DLD1 (cell line): Measurements from ENCODE around the gene TBC1D20.
"Not testable (repeated sequence)": the region's sequence is repeated elsewhere in the genome, so short reads cannot be mapped to it uniquely, and the experiment has no call there.

Source experiments
- in situ Hi-C: cut with HindIII; loops from 2 replicates; pipeline ENCODE4 v1.10.0; 2017; ENCODE audit warnings: low sequenced_read_pairs

Gene TBC1D20

DNA sequence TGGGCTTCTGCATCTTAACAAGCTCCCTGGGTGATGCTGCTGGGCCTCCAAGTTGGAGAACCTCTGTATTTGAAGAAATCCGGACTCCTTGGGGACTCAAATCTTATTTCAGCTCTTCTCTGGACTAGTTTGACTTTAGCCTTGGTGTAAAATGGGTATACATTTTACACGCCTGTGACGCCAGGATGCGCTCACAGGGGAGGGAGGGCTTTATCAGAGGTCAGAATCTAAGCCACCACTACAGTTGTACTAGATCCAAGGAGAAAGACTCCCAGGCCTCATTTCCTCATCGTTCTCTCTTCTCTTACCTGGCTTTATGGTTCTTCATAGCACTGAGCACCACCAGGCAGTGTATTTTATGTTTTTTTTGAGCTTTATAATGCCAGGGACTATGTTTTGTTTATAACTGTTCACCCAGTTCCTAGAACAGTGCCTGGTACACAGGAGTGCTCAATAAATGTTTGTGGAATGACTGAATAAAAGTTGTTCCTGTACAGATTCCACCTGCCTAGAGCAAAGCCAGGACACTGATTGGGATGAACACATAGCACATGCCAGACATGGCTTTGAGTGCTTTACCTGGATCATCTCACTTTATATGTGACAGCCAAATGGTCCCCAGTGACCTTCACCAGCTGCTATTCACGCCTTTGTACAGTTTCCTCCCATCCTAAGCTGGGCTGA is 59.3 kb downstream of the TBC1D20 start:
- in situ Hi-C loops: no loop called here

DNA sequence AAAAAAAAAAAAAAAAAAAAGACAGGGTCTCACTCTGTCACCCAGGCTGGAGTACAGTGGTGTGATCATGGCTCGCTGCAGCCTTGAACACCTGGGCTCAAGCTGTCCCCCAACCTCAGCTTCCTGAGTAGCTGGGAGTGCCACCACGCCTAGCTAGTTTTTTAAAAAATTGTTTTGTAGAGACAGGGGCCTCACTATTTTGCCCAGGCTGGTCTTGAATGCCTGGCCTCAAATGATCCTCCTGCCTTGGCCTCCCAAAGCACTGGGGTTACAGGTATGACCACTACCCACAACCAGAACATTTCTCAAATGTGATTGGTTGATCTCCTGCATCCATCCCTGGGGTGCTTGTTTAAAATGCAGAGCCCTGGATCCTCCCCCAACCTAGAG is 59.8 kb downstream of the TBC1D20 start:
- in situ Hi-C loops: no loop called here

DNA sequence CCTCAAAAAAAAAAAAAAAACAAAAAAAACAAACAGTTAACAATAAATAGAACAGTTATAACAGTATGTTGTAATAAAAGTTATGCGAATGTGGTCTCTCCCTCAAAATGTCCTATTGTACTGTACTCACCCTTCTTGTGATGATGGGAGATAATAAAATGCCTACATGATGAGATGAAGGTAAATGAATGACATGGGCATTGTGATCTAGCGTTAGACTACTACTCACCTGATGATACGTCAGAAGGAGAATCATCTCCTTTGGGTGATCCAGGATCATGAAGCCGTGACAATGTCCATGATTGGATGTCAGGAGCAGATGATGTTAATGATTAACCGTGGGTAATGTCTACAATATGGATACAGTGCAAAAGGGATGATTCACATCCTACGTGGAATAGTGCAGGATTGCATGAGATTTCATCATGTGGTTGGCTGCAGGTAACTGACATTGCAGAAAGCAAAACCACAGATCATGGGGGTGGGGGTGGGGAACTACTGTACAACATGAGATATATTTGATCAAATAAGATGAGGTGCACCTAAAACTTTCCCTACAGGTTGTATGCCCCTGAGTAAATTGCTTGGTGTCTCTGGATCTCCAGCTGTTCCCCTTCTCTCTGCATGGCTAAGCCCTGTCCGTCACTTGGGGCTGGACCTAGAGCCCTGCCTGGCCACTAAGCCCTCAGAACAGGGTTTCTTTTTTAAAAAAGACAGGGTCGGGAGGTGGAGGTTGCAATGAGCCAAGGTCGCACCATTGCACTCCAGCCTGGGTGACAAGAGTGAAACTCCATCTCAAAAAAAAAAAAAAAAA is 60.4 kb downstream of the TBC1D20 start:
- in situ Hi-C loops: no loop called here

DNA sequence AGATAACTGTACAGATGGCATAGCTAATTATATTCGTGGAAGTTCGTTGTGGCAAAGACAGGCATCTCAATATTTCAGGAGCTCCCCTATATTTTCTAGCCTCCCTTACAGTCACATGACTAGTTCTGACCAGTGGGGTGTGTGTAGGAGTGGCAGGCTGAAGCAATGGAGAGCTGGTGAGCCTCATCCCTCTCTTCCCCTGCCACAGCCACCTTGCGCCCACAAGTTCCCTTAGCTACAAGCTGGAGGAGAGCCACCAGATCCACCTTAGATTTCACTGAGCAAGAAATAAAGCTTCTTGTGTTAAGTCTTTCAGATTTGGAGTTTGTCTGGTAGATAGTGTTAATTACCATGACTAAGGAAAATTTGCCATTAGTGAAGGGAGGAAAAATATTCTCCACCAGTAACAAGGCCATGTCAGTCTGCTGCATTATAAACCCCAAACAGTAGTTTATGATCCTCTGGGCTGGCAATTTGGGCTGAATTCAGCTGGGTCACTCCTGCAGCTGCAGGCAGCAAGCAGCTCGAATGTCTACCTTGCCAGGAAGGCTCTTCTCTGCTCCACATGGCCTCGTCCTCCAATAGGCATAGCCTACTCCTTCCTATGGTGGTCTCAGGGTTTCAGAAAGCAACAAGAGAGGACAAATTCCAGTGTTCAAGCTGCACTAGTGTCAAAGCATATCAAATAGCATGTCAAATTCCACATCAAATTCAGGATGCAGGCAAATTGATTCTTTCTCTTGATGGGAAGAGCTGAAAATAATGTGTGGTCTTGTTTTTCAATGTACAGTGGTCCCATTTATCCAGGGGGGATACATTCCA is 61.7 kb downstream of the TBC1D20 start:
- in situ Hi-C loops: no loop called here

DNA sequence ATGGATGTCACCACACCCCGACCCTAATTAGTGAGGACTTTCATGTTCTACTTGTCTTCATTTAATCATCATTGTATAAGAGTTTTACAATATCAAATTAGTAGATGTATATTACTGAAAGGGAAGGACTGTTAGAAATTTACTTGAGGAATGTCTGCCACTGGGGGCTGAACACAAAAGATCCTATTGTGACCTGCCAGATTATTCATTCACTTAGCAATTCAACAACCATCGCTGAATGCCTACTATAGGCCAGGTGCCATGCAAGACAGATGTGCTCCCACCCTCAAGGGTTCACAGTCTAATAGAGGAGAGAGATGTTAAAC is 62.2 kb downstream of the TBC1D20 start:
- in situ Hi-C loops: no loop called here

DNA sequence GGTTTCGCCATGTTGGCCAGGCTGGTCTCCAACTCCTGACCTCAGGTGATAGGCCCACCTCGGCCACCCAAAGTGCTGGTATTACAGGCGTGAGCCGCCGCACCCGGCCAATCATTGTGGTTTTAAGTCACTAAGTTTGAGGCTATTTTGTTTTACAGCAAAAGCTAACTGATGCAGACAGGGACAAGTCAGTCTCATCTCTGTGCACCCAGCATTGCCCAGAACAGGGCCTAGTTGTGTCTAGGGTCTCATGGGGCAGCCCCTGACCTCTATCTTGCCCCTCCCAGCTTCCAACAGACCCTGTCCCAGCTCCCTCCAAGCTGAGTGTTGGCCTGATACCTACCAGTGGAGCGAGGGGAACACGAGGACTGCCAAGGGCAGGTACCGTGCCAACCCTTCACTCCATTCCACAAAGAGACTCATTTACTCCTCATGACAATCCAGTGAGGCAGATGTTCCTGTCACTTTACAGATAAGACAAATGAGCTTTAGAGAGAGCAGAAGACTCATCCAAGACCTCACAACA is 63.1 kb downstream of the TBC1D20 start:
- in situ Hi-C loops: no loop called here

DNA sequence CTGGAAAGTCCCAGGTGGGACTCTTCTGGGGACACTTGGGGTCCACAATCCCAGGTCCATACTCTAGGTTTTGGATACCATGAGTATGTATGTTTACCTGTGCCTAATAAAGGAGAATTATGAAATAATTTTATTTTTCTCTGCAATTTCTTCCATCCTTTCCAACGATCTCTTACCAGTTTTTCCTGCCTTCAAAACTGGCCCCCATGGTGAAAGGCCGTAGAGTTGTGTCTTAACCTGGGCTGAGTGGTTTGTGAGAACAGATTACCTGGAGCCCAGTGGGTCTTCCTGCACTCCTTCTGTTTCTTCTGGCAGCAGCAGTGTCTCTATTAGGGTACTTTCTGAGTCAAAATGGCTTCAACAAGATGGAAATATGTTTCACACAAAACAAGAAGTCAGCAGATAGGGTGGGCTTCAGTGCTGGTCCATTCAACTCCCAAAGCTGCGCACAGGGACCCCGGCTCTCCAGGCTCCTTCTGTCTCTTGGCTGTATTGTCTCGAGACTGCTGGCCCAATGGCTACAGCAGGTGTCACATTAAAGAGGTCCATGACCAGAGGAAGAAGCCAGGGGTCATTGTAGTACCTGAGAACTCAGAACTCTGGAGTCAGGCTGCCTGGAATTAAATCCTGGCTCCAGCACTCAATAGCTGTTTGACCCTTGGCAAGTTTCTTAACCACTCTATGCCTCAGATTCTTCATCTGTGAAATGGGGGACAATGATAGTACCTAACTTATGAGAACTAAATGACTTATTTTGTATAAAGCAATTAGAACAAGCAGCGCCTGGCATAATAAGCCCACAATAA is 64.7 kb downstream of the TBC1D20 start:
- in situ Hi-C loops: no loop called here

DNA sequence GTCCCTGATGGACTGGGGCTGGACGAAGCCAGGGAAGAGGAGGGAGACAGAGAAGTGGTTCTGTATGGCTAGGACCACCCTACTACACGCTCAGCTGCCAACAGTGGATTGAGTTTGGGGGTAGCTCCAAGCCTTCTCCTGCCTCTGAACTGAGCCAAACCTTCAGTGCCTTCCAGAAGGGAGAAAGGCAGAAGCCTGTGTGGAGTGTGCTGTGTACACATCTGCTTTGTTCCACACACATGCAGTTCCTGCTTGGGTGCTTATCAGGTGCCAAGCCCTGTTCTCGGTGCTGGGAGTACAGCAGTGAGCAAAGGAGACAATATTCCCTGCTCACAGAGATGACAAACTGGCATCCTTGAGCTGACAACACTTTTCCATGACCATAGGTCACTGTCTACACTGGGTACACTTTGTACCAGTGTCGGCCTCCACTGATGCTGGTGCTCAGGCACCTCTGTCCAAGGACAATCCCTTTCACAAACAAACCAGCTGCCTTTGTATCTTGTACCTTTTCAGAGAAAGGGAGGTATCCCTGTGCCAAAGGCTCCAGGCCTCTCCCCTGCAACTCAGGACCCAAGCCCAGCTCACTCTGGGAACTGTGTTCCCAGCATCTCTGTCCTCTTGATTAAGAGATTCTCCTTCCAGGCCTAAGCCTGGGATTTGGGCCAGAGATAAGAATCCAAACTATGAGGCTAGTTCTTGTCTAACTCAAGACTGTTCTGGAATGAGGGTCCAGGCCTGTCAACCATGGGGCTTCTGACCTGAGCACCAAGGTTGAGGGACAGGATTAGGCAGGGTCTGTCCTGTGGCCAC is 65.5 kb downstream of the TBC1D20 start:
- in situ Hi-C loops: no loop called here

DNA sequence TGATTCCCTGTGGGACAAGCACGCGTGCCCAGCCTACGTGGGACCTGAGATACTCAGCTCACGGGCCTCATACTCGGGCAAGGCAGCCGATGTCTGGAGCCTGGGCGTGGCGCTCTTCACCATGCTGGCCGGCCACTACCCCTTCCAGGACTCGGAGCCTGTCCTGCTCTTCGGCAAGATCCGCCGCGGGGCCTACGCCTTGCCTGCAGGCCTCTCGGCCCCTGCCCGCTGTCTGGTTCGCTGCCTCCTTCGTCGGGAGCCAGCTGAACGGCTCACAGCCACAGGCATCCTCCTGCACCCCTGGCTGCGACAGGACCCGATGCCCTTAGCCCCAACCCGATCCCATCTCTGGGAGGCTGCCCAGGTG is 66.1 kb downstream of the TBC1D20 start:
- in situ Hi-C loops: no loop called here

DNA sequence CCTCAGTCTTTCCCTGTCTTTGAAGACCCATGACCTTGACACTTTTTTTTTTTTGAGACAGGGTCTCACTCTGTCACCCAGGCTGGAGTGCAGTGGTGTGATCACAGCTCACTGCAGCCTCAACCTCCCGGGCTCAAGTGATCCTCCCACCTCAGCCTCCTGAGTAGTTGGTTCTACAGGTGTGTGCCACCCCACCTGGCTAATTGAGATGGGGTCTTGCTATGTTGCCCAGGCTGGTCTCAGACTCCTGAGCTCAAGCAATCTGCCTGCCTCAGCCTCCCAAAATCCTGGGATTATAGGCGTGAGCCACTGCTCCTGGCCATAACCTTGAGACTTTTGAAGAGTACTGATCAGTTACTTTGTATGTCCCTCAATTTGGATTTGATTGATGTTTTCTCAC is 69.0 kb downstream of the TBC1D20 start:
- in situ Hi-C loops: not testable (repeated sequence)

DNA sequence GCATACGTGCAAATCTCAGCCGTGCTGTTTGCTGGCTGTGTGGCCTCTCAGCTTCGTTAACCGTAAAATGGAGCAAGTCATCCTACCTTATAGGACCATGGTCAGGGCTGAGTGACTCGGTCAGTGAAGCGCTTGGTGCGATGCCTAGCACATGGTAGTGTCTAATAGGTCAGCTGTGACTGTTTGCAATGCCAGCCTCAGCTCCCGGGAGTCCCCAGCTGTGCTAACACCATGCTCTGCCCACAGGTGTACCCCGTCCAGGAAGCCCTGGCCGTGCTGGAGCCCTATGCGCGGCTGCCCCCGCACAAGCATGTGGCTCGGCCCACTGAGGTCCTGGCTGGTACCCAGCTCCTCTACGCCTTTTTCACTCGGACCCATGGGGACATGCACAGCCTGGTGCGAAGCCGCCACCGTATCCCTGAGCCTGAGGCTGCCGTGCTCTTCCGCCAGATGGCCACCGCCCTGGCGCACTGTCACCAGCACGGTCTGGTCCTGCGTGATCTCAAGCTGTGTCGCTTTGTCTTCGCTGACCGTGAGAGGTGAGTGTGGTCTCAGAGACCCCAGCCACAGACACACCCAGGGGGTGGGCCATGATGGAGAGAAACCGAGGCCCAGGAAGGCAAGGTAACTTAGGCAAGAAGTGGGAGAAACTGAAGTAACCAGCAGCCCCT is 71.2 kb downstream of the TBC1D20 start:
- in situ Hi-C loops: no loop called here

DNA sequence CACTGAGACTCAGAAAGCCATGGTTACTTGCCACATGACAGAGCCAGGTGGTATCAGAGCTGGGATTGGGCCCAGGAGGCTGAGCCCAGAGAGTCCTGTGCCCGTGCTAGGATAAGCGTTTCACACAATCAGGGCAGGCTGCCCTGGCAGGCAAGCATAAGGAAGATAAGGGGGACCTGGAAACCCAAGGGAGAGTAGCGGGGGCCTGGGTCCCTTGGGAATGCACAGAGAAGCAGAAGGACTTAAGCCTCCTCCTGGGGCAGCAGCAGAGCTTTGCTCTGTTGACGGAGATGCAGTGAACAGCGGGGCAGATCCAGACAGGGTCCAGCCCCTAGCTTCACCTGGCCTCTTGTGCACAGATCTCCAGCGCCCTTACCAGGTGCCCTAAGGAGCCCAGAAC is 73.1 kb downstream of the TBC1D20 start:
- in situ Hi-C loops: no loop called here

DNA sequence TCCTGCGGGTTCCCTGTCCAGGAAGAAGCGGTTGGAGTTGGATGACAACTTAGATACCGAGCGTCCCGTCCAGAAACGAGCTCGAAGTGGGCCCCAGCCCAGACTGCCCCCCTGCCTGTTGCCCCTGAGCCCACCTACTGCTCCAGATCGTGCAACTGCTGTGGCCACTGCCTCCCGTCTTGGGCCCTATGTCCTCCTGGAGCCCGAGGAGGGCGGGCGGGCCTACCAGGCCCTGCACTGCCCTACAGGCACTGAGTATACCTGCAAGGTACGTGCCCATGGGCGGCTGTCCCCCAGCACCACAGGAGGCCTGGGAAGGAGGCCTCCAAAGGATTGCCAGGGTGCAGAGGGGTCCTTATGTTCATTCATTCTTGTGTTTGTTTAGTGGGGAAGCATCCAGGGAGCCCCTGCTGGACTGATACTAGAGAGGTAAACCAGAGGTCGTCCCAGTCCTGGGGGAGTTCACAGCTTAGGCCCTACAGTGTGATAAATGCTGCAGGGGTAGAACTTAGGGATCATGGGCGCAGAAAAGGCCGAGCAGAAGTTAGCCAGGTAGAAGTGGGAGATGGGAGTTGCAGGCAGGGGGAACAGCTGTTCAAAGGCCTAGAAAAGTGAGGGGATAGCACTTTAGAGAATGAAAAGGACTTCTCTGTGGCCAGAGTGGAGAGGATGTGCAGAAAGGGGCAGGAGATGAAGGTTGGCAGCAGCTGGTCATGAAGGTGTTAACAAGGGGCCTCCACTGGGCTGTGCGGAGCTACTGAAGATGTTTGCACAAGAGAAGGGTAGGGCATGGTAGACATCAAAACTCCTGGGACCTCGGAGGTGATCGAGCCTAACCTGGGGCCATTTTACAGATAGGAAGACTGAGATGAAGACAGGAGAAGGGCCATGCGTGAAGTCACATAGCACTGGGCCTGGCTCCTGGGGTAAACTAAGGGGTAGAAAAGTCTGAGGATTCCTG is 74.0 kb downstream of the TBC1D20 start:
- in situ Hi-C loops: no loop called here

DNA sequence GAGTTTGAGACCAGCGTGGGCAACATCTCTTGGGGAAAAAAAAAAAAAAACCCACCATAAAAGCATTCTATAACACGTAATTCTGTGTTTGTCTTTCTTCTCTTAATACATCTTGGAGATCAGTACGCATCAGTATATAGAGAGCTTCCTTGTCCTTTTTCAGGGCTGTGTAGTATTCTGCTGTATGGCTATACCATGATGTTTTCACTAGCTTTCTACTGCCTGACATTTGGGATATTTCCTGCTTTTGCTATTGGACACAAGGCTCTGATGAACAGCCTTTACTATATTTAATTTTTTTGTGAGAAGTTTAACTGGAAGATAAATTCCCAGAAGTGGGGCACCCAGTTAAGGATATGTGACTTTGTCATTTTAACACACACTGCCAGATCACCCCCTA is 74.8 kb downstream of the TBC1D20 start:
- in situ Hi-C loops: no loop called here

DNA sequence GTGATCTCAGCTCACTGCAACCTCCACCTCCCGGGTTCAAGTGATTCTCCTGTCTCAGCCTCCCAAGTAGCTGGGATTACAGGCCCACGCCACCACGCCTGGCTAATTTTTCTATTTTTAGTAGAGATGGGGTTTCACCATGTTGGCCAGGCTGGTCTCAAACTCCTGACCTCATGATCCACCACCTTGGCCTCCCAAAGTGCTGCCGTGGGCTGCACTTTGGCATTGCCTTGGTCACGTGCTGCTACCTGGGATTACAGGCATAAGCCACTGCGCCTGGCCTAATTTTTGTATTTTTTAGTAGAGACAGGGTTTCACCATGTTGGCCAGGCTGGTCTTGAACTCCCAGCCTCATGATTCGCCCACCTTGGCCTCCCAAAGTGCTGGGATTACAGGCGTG is 75.7 kb downstream of the TBC1D20 start:
- in situ Hi-C loops: not testable (repeated sequence)
